Astrocyte (in vitro differentiated cells and primary cell): Measurements from ENCODE around the gene ARL8B. TPM values are rescaled to one million over a fixed set of nuclear protein-coding genes. Genes with fewer than 3 reads are reported as not detected.

ENCODE experiments used
- DNase-seq: peaks from one replicate; pipeline ENCODE4 v3.0.0-alpha.2; 2010; ENCODE audit warnings: low read depth
- FAIRE-seq: peaks from 2 replicates; lab custom pipeline; 2011; peaks lifted over from hg19 to GRCh38; lab: Jason Lieb, UNC
- H2AFZ ChIP-seq: 2 replicates; pipeline ENCODE4 v1.6.0; 2012; ENCODE audit warnings: low read depth, low read length, inconsistent platforms
- H3K27ac ChIP-seq: 2 replicates; pipeline ENCODE4 v1.5.1; 2011; ENCODE audit warnings: low read depth, low read length, inconsistent platforms
- H3K27me3 ChIP-seq: 2 replicates; pipeline ENCODE4 v1.6.0; 2011; ENCODE audit warnings: low read length, inconsistent platforms; ENCODE audit not compliant: insufficient read depth
- H3K36me3 ChIP-seq: 2 replicates; pipeline ENCODE4 v1.5.1; 2011; ENCODE audit warnings: low read length, inconsistent platforms; ENCODE audit not compliant: insufficient read depth
- H3K4me1 ChIP-seq: 2 replicates; pipeline ENCODE4 v1.5.1; 2011; ENCODE audit warnings: low read length, inconsistent platforms; ENCODE audit not compliant: insufficient read depth
- H3K4me2 ChIP-seq: 2 replicates; pipeline ENCODE4 v1.6.0; 2012; ENCODE audit warnings: low read length, inconsistent platforms
- H3K4me3 ChIP-seq: 2 replicates; pipeline ENCODE4 v1.5.1; 2011; ENCODE audit warnings: low read depth, mild to moderate bottlenecking, low read length, inconsistent platforms; ENCODE audit not compliant: insufficient read depth
- H3K79me2 ChIP-seq: 2 replicates; pipeline ENCODE4 v1.6.0; 2012; ENCODE audit warnings: mild to moderate bottlenecking, low read length, inconsistent platforms; ENCODE audit not compliant: insufficient read depth
- H3K9ac ChIP-seq: 2 replicates; pipeline ENCODE4 v1.6.0; 2012; ENCODE audit warnings: mild to moderate bottlenecking, low read length, inconsistent platforms
- H3K9me3 ChIP-seq: 2 replicates; pipeline ENCODE4 v1.5.1; 2012; ENCODE audit warnings: low read depth, mild to moderate bottlenecking, low read length, inconsistent platforms; ENCODE audit not compliant: insufficient read depth
- H4K20me1 ChIP-seq: 2 replicates; pipeline ENCODE4 v1.6.0; 2012; ENCODE audit warnings: low read length, inconsistent platforms; ENCODE audit not compliant: insufficient read depth
- H3K27ac Mint-ChIP-seq: one replicate; pipeline ENCODE4 v1.8.0; 2021; ENCODE audit warnings: mild to moderate bottlenecking, mixed read lengths; ENCODE audit not compliant: unreplicated experiment
- H3K27me3 Mint-ChIP-seq: one replicate; pipeline ENCODE4 v1.8.0; 2021; ENCODE audit warnings: low read depth, mixed read lengths; ENCODE audit not compliant: unreplicated experiment
- H3K36me3 Mint-ChIP-seq: one replicate; pipeline ENCODE4 v1.8.0; 2021; ENCODE audit warnings: low read depth, mixed read lengths; ENCODE audit not compliant: unreplicated experiment
- H3K4me1 Mint-ChIP-seq: one replicate; pipeline ENCODE4 v1.8.0; 2021; ENCODE audit warnings: low read depth, mixed read lengths; ENCODE audit not compliant: unreplicated experiment
- H3K4me3 Mint-ChIP-seq: one replicate; pipeline ENCODE4 v1.8.0; 2021; ENCODE audit warnings: mild to moderate bottlenecking, moderate library complexity, mixed read lengths; ENCODE audit not compliant: unreplicated experiment
- H3K9me3 Mint-ChIP-seq: one replicate; pipeline ENCODE4 v1.8.0; 2021; ENCODE audit warnings: mild to moderate bottlenecking, mixed read lengths; ENCODE audit not compliant: unreplicated experiment
- EZH2 ChIP-seq: IDR thresholded peaks from 2 replicates; pipeline ENCODE4 v1.6.1; 2012; ENCODE audit warnings: mild to moderate bottlenecking, low read length, inconsistent platforms; ENCODE audit not compliant: insufficient read depth
- total RNA-seq: library from RNA; stranded (reverse); gene quantifications from 2 replicates; pipeline ENCODE4 v1.2.1, GENCODE V29; 2021
- TF ChIP-seq, protein P1 (sequence below): IDR thresholded peaks from 2 replicates; pipeline ENCODE4 v1.5.1; 2011; ENCODE audit warnings: low read depth, mild to moderate bottlenecking, inconsistent platforms, low read length, moderate library complexity; ENCODE audit not compliant: insufficient read depth

ARL8B gene
- total RNA-seq, 1 donor from 2014 or later = 64.1 TPM

DNA sequence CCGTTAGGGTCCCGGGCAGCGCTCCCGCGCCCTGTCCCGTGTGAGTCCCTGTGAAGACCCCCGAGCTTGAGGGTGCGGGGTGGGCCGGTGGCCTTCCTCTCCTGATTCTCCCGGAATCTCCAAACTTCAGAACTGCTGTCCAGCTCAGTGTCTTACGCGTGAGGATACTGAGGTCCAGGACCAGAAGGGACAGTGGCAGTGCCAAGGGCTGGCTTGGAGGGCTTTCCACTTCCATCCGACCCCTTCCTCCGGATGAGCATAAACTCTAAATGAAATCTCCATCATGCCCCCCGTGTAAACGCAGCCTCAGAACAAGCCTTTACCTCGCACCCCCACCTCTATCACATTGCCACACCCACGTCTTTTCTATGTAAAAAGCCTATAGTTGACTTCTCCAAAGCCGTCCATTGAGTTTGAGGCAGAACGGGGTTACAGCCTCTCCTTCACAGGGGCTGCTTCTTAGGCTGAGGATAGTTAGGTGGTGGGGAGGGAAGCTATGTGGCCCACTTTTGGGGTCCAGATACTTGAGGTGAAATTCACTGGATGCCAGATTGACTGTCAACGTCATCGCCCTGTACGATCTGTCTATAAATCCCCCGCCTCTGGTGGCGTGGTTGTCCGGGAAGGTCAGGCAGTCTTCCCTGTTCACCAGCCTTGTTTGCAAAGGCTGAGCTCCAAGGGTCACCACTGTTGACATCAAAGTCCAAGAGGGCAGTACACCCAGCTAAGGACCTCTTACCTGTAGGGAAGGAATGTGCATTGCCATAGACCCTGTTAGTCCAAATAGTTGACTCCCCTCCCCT, 66.5 kb downstream of the ARL8B start:
- TF ChIP-seq, protein P1, sequence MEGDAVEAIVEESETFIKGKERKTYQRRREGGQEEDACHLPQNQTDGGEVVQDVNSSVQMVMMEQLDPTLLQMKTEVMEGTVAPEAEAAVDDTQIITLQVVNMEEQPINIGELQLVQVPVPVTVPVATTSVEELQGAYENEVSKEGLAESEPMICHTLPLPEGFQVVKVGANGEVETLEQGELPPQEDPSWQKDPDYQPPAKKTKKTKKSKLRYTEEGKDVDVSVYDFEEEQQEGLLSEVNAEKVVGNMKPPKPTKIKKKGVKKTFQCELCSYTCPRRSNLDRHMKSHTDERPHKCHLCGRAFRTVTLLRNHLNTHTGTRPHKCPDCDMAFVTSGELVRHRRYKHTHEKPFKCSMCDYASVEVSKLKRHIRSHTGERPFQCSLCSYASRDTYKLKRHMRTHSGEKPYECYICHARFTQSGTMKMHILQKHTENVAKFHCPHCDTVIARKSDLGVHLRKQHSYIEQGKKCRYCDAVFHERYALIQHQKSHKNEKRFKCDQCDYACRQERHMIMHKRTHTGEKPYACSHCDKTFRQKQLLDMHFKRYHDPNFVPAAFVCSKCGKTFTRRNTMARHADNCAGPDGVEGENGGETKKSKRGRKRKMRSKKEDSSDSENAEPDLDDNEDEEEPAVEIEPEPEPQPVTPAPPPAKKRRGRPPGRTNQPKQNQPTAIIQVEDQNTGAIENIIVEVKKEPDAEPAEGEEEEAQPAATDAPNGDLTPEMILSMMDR = no peak
- TF ChIP-seq EZH2 = no peak
- Mint-ChIP-seq H3K27me3 (no peaks in the 10 kb centered on the region), H3K4me3 (peak overlapping the region; percentile 96), H3K36me3 (peaks cover 8% of the 10 kb centered on the region), H3K4me1 (peaks cover 17% of the 10 kb centered on the region), H3K27ac (peak overlapping the region; percentile 93), H3K9me3 (peaks cover 2% of the 10 kb centered on the region)
- peak overlapping the region; percentile 92 for H3K4me2 ChIP-seq
- peaks cover 59% of the 10 kb centered on the region for H3K79me2 ChIP-seq
- peaks cover 27% of the 10 kb centered on the region for H4K20me1 ChIP-seq
- H2AFZ ChIP-seq = peak overlapping the region; percentile 77
- no peaks in the 10 kb centered on the region for H3K27me3 ChIP-seq
- peak overlapping the region; percentile 78 for H3K4me3 ChIP-seq
- H3K9me3 ChIP-seq = no peaks in the 10 kb centered on the region
- H3K9ac ChIP-seq = peak overlapping the region; percentile 94
- no peak for DNase-seq
- H3K27ac ChIP-seq = peak overlapping the region; percentile 86
- no peaks in the 10 kb centered on the region for H3K36me3 ChIP-seq
- H3K4me1 ChIP-seq = peaks cover 23% of the 10 kb centered on the region
- FAIRE-seq = no peak

- FAIRE-seq = no peak
- H3K4me3 Mint-ChIP-seq = peak overlapping the region; percentile 96
- peak overlapping the region; percentile 64 for H3K4me2 ChIP-seq
- peaks cover 11% of the 10 kb centered on the region for H3K36me3 Mint-ChIP-seq
- no peak overlapping the region for H2AFZ ChIP-seq
- peaks cover 70% of the 10 kb centered on the region for H3K79me2 ChIP-seq
- peaks cover 2% of the 10 kb centered on the region for H3K9me3 Mint-ChIP-seq
- H3K27ac Mint-ChIP-seq = no peak overlapping the region
- no peak overlapping the region for H3K27ac ChIP-seq
- no peaks in the 10 kb centered on the region for H3K36me3 ChIP-seq
- H3K9me3 ChIP-seq = no peaks in the 10 kb centered on the region
- H3K9ac ChIP-seq = no peak overlapping the region
- peaks cover 33% of the 10 kb centered on the region for H3K4me1 ChIP-seq
- TF ChIP-seq, protein P1 = no peak
- no peak for TF ChIP-seq EZH2
- no peak for DNase-seq
- no peaks in the 10 kb centered on the region for H3K27me3 ChIP-seq
- no peaks in the 10 kb centered on the region for H3K27me3 Mint-ChIP-seq
- peaks cover 32% of the 10 kb centered on the region for H4K20me1 ChIP-seq
- H3K4me1 Mint-ChIP-seq = peaks cover 31% of the 10 kb centered on the region
- peak overlapping the region; percentile 3 for H3K4me3 ChIP-seq
Measured at GRCh38 chr3:5190147-5190791, 68.2 kb downstream of the ARL8B start.
